Ramos (cell line): ENCODE results near the gene RPL37A.

Source experiments
- in situ Hi-C: fragments of 300-500 bp; cut with MboI; formaldehyde crosslinking; loops from one replicate; pipeline ENCODE4 v1.14.3; 2022; ENCODE audit warnings: low sequenced_read_pairs; ENCODE audit not compliant: unreplicated experiment

RPL37A gene

GRCh38 chr2:216498379-216499352, at the start of gene RPL37A:
TSS of gene RPL37A (plus strand) at chr2:216498844. CDS start at chr2:216498875, 31 bp downstream.
- in situ Hi-C loops: no loop called here

GRCh38 chr2:216450346-216450745, 48.3 kb upstream of the RPL37A start:
- in situ Hi-C loops: no loop called here

- in situ Hi-C loops: no loop called here
Measured at GRCh38 chr2:216450784-216451183, 47.9 kb upstream of the RPL37A start.

- in situ Hi-C loops: no loop called here
Measured at GRCh38 chr2:216453955-216454614, 44.6 kb upstream of the RPL37A start.

- in situ Hi-C loops: no loop called here
Measured at GRCh38 chr2:216463148-216463547, 35.5 kb upstream of the RPL37A start.

- in situ Hi-C loops: no loop called here
Measured at GRCh38 chr2:216464104-216464720, 34.4 kb upstream of the RPL37A start.

GRCh38 chr2:216465579-216466195, 33.0 kb upstream of the RPL37A start:
- in situ Hi-C loops: no loop called here

- in situ Hi-C loops: no loop called here
Measured at GRCh38 chr2:216467845-216468244, 30.8 kb upstream of the RPL37A start.

GRCh38 chr2:216469661-216470060, 29.0 kb upstream of the RPL37A start:
- in situ Hi-C loops: no loop called here

- in situ Hi-C loops: no loop called here
Measured at GRCh38 chr2:216473187-216473586, 25.5 kb upstream of the RPL37A start.

GRCh38 chr2:216474925-216475670, 23.5 kb upstream of the RPL37A start:
- in situ Hi-C loops: no loop called here

GRCh38 chr2:216475767-216476166, 22.9 kb upstream of the RPL37A start:
- in situ Hi-C loops: no loop called here

- in situ Hi-C loops: no loop called here
Measured at GRCh38 chr2:216477283-216478035, 21.2 kb upstream of the RPL37A start.

- in situ Hi-C loops: no loop called here
Measured at GRCh38 chr2:216478151-216478550, 20.5 kb upstream of the RPL37A start.

- in situ Hi-C loops: no loop called here
Measured at GRCh38 chr2:216478791-216479190, 19.9 kb upstream of the RPL37A start.

GRCh38 chr2:216480221-216480620, 18.4 kb upstream of the RPL37A start:
- in situ Hi-C loops: no loop called here

- in situ Hi-C loops: no loop called here
Measured at GRCh38 chr2:216482640-216483039, 16.0 kb upstream of the RPL37A start.

GRCh38 chr2:216485237-216485636, 13.4 kb upstream of the RPL37A start:
- in situ Hi-C loops: no loop called here

GRCh38 chr2:216485745-216486144, 12.9 kb upstream of the RPL37A start:
- in situ Hi-C loops: no loop called here
